WTC11 (cell line): ENCODE data around the gene MFSD11.

ENCODE experiments used
- CREB1 ChIP-seq: sonication (generic); formaldehyde crosslinking; IDR thresholded peaks from 2 replicates; pipeline ENCODE4 v1.8.0; 2023; ENCODE audit warnings: mild to moderate bottlenecking, missing genetic modification reagents
- ESRRA ChIP-seq: sonication (generic); formaldehyde crosslinking; IDR thresholded peaks from 2 replicates; pipeline ENCODE4 v1.8.1; 2022; ENCODE audit warnings: mild to moderate bottlenecking, missing genetic modification reagents, borderline replicate concordance
- FOXJ3 ChIP-seq: sonication (generic); formaldehyde crosslinking; IDR thresholded peaks from 2 replicates; pipeline ENCODE4 v1.9.0; 2021; ENCODE audit warnings: missing genetic modification reagents, mild to moderate bottlenecking, borderline replicate concordance
- NFYB ChIP-seq: sonication (generic); formaldehyde crosslinking; conservative IDR thresholded peaks from 2 replicates; pipeline ENCODE4 v1.8.0; 2022; ENCODE audit warnings: low read depth, missing genetic modification reagents
- TF ChIP-seq, protein P1 (sequence below): fragments of 200-600 bp; IDR thresholded peaks from 2 replicates; pipeline ENCODE4 v1.8.0; 2022; ENCODE audit warnings: antibody characterized with exemption
- TF ChIP-seq, protein P2 (sequence below): sonication (generic); formaldehyde crosslinking; conservative IDR thresholded peaks from 2 replicates; pipeline ENCODE4 v1.8.1; 2022; ENCODE audit warnings: mild to moderate bottlenecking, missing genetic modification reagents

DNA sequence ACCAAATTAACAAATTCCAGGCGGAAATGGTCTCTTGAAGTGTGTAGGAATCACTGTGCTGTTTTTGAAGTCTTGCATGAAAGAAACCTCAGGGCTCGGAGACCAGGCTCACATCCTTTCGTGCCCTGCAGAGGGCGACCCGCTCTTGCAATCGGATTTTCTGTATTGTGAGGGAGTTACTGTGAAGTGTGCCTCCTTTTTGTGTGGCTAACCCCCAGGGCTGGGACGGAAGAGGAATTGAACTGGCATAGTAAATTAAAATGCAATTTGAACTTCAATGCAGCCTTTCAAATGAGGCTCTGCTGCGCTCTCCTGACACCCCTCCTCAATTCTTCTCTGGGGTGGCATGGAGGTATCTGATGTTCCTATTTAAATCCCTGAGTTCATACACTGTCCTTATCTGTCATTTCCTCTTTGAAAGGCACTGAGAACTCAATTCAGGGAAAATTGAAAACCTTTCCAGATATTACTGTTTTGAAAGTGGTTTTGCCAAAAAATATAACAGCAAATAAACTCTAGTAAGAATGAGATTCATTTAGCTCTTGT lies 78.7 kb downstream of the MFSD11 start:
- TF ChIP-seq, protein P1, sequence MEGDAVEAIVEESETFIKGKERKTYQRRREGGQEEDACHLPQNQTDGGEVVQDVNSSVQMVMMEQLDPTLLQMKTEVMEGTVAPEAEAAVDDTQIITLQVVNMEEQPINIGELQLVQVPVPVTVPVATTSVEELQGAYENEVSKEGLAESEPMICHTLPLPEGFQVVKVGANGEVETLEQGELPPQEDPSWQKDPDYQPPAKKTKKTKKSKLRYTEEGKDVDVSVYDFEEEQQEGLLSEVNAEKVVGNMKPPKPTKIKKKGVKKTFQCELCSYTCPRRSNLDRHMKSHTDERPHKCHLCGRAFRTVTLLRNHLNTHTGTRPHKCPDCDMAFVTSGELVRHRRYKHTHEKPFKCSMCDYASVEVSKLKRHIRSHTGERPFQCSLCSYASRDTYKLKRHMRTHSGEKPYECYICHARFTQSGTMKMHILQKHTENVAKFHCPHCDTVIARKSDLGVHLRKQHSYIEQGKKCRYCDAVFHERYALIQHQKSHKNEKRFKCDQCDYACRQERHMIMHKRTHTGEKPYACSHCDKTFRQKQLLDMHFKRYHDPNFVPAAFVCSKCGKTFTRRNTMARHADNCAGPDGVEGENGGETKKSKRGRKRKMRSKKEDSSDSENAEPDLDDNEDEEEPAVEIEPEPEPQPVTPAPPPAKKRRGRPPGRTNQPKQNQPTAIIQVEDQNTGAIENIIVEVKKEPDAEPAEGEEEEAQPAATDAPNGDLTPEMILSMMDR, result peak; percentile 32; the same call in 1 of the 2 replicates
- no peak for TF ChIP-seq FOXJ3 (CRISPR knock-in tag)
- TF ChIP-seq ESRRA (CRISPR knock-in tag), result no peak
- no peak for TF ChIP-seq NFYB
- TF ChIP-seq, protein P2, sequence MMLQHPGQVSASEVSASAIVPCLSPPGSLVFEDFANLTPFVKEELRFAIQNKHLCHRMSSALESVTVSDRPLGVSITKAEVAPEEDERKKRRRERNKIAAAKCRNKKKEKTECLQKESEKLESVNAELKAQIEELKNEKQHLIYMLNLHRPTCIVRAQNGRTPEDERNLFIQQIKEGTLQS (CRISPR knock-in tag), result no peak
- TF ChIP-seq CREB1 (CRISPR knock-in tag), result no peak
